NCI-H128 (cell line): ENCODE data around the gene EPB41L4B.
A peak's percentile ranks its signal among the peaks of the same experiment; 100 is the strongest.

Source experiments
- DNase-seq: peaks from one replicate; lab custom pipeline; 2025; ENCODE audit not compliant: unreplicated experiment; lab: John Stamatoyannopoulos, UW

Gene EPB41L4B

DNA sequence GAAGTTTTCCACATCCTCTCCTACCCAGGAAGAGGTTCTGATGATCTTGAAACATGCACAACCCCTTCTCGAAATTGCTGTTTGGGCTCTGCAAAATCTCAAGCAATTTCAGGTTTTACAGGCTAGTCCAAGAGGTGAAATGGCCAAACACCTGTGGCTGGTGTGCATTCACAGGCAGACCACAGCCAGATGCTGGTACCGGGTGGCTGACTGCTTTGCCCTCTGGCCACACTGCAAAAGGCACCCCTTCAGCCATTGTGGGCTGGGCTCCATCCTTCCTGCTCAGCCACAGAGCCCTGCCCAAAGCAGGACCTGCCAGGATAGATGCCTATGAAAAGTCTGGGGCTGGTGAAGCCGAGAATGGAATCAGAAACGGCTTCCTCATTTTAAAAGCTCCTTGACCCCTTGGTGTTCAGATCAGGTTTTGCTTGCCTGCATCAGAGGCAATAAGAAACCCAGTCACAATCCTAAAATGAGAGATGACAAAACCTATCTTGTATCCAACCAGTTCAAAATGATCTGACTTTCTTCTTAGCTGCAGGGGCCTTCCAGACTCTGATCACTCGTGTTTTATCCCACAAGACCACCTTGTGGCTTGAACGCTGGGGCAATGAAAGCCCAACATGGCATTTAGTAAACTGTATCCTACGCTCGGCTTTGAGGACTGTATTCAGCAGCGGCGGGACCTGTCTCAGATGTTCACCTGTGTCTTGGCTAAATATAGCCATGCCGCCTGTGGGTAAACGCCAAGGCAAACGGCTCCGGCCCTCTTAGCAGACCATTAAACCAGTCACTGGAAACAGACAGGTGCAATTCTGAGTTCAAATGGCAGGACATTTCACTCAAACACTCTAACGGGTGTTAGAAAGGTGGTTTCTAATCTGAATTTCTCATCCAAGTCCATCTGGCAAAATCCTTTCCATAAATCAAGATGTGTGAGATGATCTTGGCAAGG lies 49.6 kb downstream of the EPB41L4B start:
- DNase-seq, result no peak

DNA sequence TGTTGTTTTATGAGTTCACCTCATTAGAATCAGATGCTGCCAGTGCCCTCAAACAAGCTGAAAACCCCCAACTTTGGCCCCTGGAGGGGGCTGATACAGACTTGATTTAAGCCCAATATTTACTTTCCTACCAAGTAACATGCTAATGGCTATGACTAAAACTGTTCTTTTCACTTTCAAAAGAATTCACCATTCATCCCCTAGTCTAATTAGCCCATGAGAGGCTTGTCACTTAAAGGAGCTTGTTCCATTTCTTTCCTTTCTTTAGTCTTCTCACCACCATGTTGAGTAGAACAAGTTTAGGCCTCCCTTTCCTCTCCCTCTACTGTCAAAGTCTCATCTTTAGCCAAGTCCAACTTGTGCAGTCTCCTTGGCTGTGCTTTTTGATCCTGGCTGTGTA lies 50.4 kb downstream of the EPB41L4B start:
- DNase-seq, result no peak

DNA sequence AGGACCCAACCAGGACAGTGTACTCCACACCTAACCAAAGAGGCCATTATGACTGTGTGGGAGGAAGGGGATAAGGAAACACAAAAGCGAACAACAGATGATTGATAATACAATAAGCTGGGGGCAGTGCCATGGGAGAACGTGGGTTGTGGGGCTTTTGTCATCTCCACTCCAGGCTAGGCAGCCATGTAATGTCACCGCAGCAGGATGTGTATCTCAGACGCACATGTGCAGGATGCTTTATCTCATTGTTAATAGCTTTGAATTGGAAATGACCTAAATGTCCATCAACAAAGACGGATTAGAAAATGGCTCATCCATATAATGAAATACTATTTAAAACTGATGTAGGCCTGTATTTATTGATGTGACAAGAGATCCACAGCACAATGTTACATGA lies 51.0 kb downstream of the EPB41L4B start:
- no peak for DNase-seq

DNA sequence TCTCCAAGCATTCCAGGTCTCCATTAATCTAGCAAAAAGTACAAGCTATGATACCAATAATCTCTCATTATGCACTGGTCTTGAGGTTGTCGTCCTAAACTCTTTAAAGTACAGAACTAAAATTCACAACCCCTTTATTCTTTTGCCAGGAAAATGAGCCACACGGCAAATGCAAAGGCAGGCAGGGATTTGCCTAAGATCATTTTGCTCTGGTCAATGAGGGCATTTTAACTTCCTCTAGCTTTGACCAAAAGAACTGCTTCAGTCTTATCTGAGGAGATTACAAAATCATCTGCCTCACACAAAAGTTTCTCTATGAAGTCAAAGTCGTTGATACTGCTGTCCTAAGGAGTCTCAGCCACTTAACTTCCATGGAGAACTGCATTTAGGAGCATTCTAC lies 51.8 kb downstream of the EPB41L4B start:
- no peak for DNase-seq

DNA sequence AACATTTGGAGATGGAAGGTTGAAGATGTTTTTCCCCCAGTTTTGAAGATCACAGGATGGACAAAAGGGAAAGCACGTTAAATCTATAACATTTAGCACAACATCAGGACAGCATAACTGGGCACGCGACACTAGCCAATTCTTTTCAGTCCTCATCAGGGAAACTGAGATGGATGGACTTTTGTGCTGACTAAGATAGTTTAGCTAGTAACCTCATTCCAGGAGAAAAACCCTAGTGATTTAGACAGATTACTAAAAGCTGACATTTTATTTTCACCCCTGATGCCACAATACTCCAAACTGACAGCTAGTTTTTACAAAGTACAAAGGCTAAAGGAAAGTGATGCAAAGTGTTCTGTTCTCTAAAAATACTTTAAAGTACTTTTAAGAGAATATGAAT lies 53.3 kb downstream of the EPB41L4B start:
- DNase-seq, result no peak

- DNase-seq, result peak; percentile 43
Measured at GRCh38 chr9:109264877-109265587, 55.8 kb downstream of the EPB41L4B start.

GRCh38 chr9:109263358-109263757 lies 57.5 kb downstream of the EPB41L4B start:
- DNase-seq, result no peak

GRCh38 chr9:109258481-109259302 lies 62.2 kb downstream of the EPB41L4B start:
- no peak for DNase-seq

GRCh38 chr9:109256336-109256735 lies 64.5 kb downstream of the EPB41L4B start:
- no peak for DNase-seq

- no peak for DNase-seq
Measured at GRCh38 chr9:109255394-109255793, 65.5 kb downstream of the EPB41L4B start.

GRCh38 chr9:109254317-109254716 lies 66.5 kb downstream of the EPB41L4B start:
- DNase-seq, result no peak

GRCh38 chr9:109253637-109254284 lies 67.1 kb downstream of the EPB41L4B start:
- DNase-seq, result no peak

DNA sequence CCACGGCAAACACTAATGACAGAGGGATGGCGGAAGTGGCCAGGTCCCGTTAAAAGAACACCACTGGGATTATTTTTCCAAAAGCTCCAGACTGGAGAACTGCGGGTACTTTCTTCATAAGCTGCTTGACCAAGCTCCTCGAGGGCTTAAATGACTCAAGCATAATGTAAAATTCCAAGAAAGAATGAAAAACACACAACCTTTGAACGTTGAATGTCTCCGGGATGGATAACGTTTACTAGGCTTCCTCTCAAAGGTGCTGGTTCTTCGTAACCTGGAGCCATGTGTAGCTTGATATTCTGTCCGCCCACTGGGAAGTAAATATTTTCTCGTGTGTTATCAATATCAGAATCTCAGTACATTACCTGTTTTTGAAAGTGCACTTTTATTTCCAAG lies 67.6 kb downstream of the EPB41L4B start:
- no peak for DNase-seq

DNA sequence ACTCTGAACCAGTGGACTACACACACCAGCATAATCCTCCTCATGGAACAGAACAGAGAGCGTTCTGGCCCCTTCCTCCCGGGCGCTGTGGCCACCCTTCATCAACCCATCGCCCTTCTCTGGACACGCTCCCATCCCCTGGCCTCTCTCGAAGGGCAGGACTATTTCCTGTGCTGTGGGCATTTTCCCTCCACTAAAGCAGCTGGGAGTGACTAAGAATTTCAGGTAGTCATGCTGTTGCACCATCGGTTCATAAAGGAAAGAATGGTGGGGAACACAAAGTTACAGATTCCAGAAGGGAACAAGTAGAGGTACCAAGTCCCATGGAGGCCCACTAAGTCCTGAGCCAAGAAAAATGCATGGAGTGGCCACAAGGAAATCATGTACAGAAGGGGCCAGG lies 68.6 kb downstream of the EPB41L4B start:
- DNase-seq, result no peak

DNA sequence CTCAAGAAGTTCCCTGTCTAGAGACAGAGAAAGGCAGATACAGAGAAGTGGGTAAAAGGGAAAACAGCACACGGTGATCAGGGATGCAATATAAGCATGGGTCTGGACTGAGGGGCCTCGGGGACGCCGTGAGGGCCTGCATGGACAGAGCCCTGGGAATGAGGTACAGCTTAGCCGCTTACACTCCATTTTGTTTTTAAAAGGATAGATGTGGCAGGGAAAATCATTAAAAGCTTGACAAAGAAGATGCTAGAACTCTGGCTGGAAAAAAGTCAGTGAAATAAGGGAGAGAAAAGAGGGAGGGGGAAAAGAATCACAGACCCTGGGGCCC lies 69.1 kb downstream of the EPB41L4B start:
- DNase-seq, result no peak

DNA sequence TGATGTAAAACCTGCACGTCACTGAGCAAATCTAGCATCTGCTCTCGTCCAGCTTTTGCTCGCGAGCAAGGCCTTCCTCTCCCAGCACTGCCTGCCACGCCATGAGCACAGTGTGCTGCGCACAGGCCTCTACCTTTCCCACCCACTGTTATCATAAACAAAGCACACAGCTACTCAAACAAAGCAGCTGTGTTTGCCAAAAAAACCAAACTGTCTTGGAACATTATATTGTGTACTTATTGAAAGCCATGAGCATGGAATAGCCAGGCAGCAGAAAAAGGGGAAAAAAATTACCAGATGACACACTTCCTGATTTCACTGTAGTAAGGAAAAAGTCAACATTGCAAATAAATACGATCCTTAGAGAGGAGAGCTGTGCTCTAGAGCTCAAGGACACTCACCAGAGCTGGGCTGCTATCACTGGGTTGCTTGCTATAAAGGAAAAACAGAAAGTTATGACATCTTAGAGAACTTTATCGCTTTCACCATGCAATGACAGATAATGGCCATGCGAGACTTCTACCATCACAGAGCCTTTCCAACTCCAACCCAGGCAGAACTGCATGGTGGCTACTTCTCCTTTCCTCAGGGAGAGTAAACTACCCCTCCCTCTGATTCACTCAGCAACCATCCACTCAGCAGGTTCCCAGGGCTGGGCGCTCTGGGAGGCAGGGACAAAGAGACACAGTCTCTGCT lies 69.6 kb downstream of the EPB41L4B start:
- DNase-seq, result peak; percentile 42

GRCh38 chr9:109250771-109251079 lies 70.1 kb downstream of the EPB41L4B start:
- no peak for DNase-seq

- no peak for DNase-seq
Measured at GRCh38 chr9:109250311-109250741, 70.5 kb downstream of the EPB41L4B start.

- DNase-seq, result no peak
Measured at GRCh38 chr9:109249615-109250014, 71.2 kb downstream of the EPB41L4B start.

DNA sequence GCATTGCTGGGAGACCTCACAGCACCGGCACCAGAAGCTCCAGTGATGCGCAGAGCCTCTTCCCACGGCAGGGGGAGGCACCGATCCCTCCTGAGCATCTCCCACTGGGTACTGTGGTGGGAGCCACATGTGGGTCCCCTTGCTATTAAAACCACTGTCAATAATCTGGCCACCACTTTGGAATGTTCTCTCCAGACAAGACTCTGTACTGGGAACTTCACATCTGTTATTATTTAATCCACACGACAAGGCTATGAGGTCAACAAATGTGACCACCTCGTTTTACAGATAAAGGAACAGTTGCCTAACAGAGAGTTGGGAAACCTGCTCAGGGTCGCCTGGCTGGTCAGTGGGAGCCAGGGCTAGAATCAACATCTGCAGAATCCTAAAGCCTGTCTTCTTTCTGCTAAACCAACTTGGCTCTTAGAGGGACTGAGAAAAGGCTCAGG lies 72.7 kb downstream of the EPB41L4B start:
- DNase-seq, result no peak
